Neural cell (in vitro differentiated cells): ENCODE data around the gene PLEKHG5. TPM values are rescaled to one million over a fixed set of nuclear protein-coding genes. Genes with fewer than 3 reads are reported as not detected.

Source experiments
- H2AFZ ChIP-seq: fragments of 200-600, 300-800 bp; sonication (generic), shearing (Covaris generic); 2 replicates; pipeline ENCODE4 v1.6.0; 2014; ENCODE audit warnings: low read depth, mild to moderate bottlenecking, antibody characterized with exemption, low read length, moderate library complexity
- H3F3A ChIP-seq: fragments of 200-600 bp; shearing (Covaris generic); 2 replicates; pipeline ENCODE4 v1.6.1; 2016; ENCODE audit warnings: mild to moderate bottlenecking, moderate library complexity, mixed read lengths, antibody characterized with exemption, low read length; ENCODE audit not compliant: insufficient read depth, poor library complexity, severe bottlenecking
- H3K27ac ChIP-seq: fragments of 200-600, 300-800 bp; sonication (generic), shearing (Covaris generic); 2 replicates; pipeline ENCODE4 v1.5.1; 2014; ENCODE audit warnings: mild to moderate bottlenecking, low read length, moderate library complexity
- H3K27me3 ChIP-seq: fragments of 300-800, 200-600 bp; sonication (generic), shearing (Covaris generic); 2 replicates; pipeline ENCODE4 v1.6.0; 2014; ENCODE audit warnings: mild to moderate bottlenecking, low read depth, low read length, moderate library complexity; ENCODE audit not compliant: insufficient read depth
- H3K36me3 ChIP-seq: fragments of 300-800, 200-600 bp; sonication (generic), shearing (Covaris generic); 2 replicates; pipeline ENCODE4 v1.5.1; 2014; ENCODE audit warnings: mild to moderate bottlenecking, antibody characterized with exemption, low read length, moderate library complexity; ENCODE audit not compliant: insufficient read depth
- H3K4me2 ChIP-seq: fragments of 300-800, 200-600 bp; sonication (generic), shearing (Covaris generic); 2 replicates; pipeline ENCODE4 v1.6.0; 2014; ENCODE audit warnings: mild to moderate bottlenecking, low read length
- H3K4me3 ChIP-seq: fragments of 300-800, 200-600 bp; sonication (generic), shearing (Covaris generic); 2 replicates; pipeline ENCODE4 v1.5.1; 2014; ENCODE audit warnings: mild to moderate bottlenecking, low read length, moderate library complexity
- H3K79me2 ChIP-seq: fragments of 200-600 bp; shearing (Covaris generic); replicated peaks from 2 replicates; pipeline ENCODE4 v1.6.0; 2014; ENCODE audit warnings: mild to moderate bottlenecking, low read length, moderate library complexity; ENCODE audit not compliant: insufficient read depth
- H3K9ac ChIP-seq: fragments of 300-800, 200-600 bp; sonication (generic), shearing (Covaris generic); 2 replicates; pipeline ENCODE4 v1.6.1; 2016; ENCODE audit warnings: mild to moderate bottlenecking, low read length, mixed read lengths
- H3K9me2 ChIP-seq: fragments of 200-600 bp; shearing (Covaris generic); 2 replicates; pipeline ENCODE4 v1.6.1; 2016; ENCODE audit warnings: mild to moderate bottlenecking, low read length, mixed read lengths; ENCODE audit not compliant: insufficient read depth
- H3K9me3 ChIP-seq: fragments of 200-600, 300-800 bp; sonication (generic), shearing (Covaris generic); 2 replicates; pipeline ENCODE4 v1.6.1; 2016; ENCODE audit warnings: mild to moderate bottlenecking, mixed run types, low read length, moderate library complexity, mixed read lengths
- H4K20me1 ChIP-seq: fragments of 200-600 bp; shearing (Covaris generic); 2 replicates; pipeline ENCODE4 v1.6.1; 2016; ENCODE audit warnings: mild to moderate bottlenecking, mixed run types; ENCODE audit not compliant: insufficient read depth
- CTCF ChIP-seq: fragments of 450-650 bp; IDR thresholded peaks from 2 replicates; pipeline ENCODE4 v1.5.1; 2014; ENCODE audit warnings: antibody characterized with exemption, mild to moderate bottlenecking, moderate library complexity; ENCODE audit not compliant: poor library complexity, severe bottlenecking
- EP300 ChIP-seq: fragments of 450-650 bp; conservative IDR thresholded peaks from 2 replicates; pipeline ENCODE4 v1.6.1; 2014; ENCODE audit warnings: antibody characterized with exemption, mild to moderate bottlenecking, moderate library complexity; ENCODE audit not compliant: poor library complexity, severe bottlenecking
- EZH2 ChIP-seq: fragments of 200-600, 300-800 bp; shearing (Covaris generic), sonication (generic); IDR thresholded peaks from 2 replicates; pipeline ENCODE4 v1.6.1; 2014; ENCODE audit warnings: antibody characterized with exemption, low read length, borderline replicate concordance, mild to moderate bottlenecking; ENCODE audit not compliant: insufficient read depth, poor library complexity, severe bottlenecking
- MXI1 ChIP-seq: fragments of 450-650 bp; conservative IDR thresholded peaks from 2 replicates; pipeline ENCODE4 v1.6.1; 2014; ENCODE audit warnings: antibody characterized with exemption, mild to moderate bottlenecking; ENCODE audit not compliant: poor library complexity, severe bottlenecking
- POLR2AphosphoS5 ChIP-seq: IDR thresholded peaks from 2 replicates; pipeline ENCODE4 v1.6.1; 2012
- RAD21 ChIP-seq: fragments of 450-650 bp; conservative IDR thresholded peaks from 2 replicates; pipeline ENCODE4 v1.6.1; 2014; ENCODE audit warnings: antibody characterized with exemption, mild to moderate bottlenecking, moderate library complexity
- REST ChIP-seq: IDR thresholded peaks from 2 replicates; pipeline ENCODE4 v1.6.1; 2012; ENCODE audit warnings: borderline replicate concordance
- SMC3 ChIP-seq: fragments of 450-650 bp; conservative IDR thresholded peaks from 2 replicates; pipeline ENCODE4 v1.6.1; 2014; ENCODE audit warnings: antibody characterized with exemption, mild to moderate bottlenecking, moderate library complexity; ENCODE audit not compliant: poor library complexity
- TAF1 ChIP-seq: IDR thresholded peaks from 2 replicates; pipeline ENCODE4 v1.6.1; 2012; ENCODE audit warnings: low read depth
- polyA plus RNA-seq: library from polyadenylated mRNA; depleted of rRNA; stranded (reverse); fragments of >200 nt; gene quantifications from 2 replicates; pipeline ENCODE4 v1.2.3, GENCODE V29; 2014

PLEKHG5 gene
- polyA plus RNA-seq, 1 donor from 2014 or later, result 24.0 TPM

- H3K9ac ChIP-seq, result no peak overlapping the region
These were observed 18.3 kb downstream of the PLEKHG5 start for GRCh38 chr1:6473156-6473555.

GRCh38 chr1:6472391-6472790 lies 19.1 kb downstream of the PLEKHG5 start:
- Histone ChIP-seq H3K9me2 (no peaks in the 10 kb centered on the region), H3K4me2 (no peak overlapping the region), H3K4me3 (no peak overlapping the region), H2AFZ (no peak overlapping the region), H3K36me3 (no peaks in the 10 kb centered on the region), H3K27ac (no peak overlapping the region), H3K79me2 (no peaks in the 10 kb centered on the region), H3K27me3 (no peaks in the 10 kb centered on the region), H4K20me1 (no peaks in the 10 kb centered on the region), H3F3A (no peaks in the 10 kb centered on the region), H3K9me3 (no peaks in the 10 kb centered on the region), H3K9ac (no peak overlapping the region)
- TF ChIP-seq SMC3 (no peak), TAF1 (no peak), POLR2AphosphoS5 (no peak), REST (no peak), EP300 (no peak), CTCF (no peak), EZH2 (no peak), RAD21 (no peak)

More at GRCh38 chr1:6473156-6473555, 18.3 kb downstream of the PLEKHG5 start:
- no peaks in the 10 kb centered on the region for H3K9me3 ChIP-seq
- H3F3A ChIP-seq, result no peaks in the 10 kb centered on the region
- H3K27me3 ChIP-seq, result no peaks in the 10 kb centered on the region
- no peak for TF ChIP-seq POLR2AphosphoS5
- no peak for TF ChIP-seq CTCF
- no peak for TF ChIP-seq EZH2
- no peak for TF ChIP-seq TAF1
- no peak for TF ChIP-seq MXI1
- no peak for TF ChIP-seq REST
- H2AFZ ChIP-seq, result no peak overlapping the region
- no peaks in the 10 kb centered on the region for H3K36me3 ChIP-seq
- no peaks in the 10 kb centered on the region for H4K20me1 ChIP-seq
- H3K4me2 ChIP-seq, result no peak overlapping the region
- H3K4me3 ChIP-seq, result no peak overlapping the region
- no peaks in the 10 kb centered on the region for H3K9me2 ChIP-seq
- H3K79me2 ChIP-seq, result no peaks in the 10 kb centered on the region
- no peak overlapping the region for H3K27ac ChIP-seq
